Islet of Langerhans (tissue), 1 donor: ENCODE measurements around the gene ME1.
A peak's percentile ranks its signal among the peaks of the same experiment; 100 is the strongest.
"Not testable (repeated sequence)": the region's sequence is repeated elsewhere in the genome, so short reads cannot be mapped to it uniquely, and the experiment has no call there.

Experiments used
- FAIRE-seq: peaks from one replicate; lab custom pipeline; 2011; peaks lifted over from hg19 to GRCh38; lab: Jason Lieb, UNC

Gene ME1

GRCh38 chr6:83431545-83432155 is 799 bp upstream of the ME1 start:
- FAIRE-seq, result no peak

- FAIRE-seq, result no peak
Observed at GRCh38 chr6:83429857-83430610, 817 bp downstream of the ME1 start.

GRCh38 chr6:83429269-83429668 is 1.6 kb downstream of the ME1 start:
- no peak for FAIRE-seq

GRCh38 chr6:83424392-83425018 is 6.3 kb downstream of the ME1 start:
- FAIRE-seq, result no peak

GRCh38 chr6:83417880-83418663 is 12.8 kb downstream of the ME1 start:
- peak; percentile 98 for FAIRE-seq

- no peak for FAIRE-seq
Observed at GRCh38 chr6:83413068-83413467, 17.8 kb downstream of the ME1 start.

- no peak for FAIRE-seq
Observed at GRCh38 chr6:83411731-83412130, 19.1 kb downstream of the ME1 start.

- FAIRE-seq, result no peak
Observed at GRCh38 chr6:83403191-83403590, 27.7 kb downstream of the ME1 start.

GRCh38 chr6:83389606-83390005 is 41.2 kb downstream of the ME1 start:
- no peak for FAIRE-seq

GRCh38 chr6:83385473-83385872 is 45.4 kb downstream of the ME1 start:
- FAIRE-seq, result no peak

GRCh38 chr6:83384751-83385150 is 46.1 kb downstream of the ME1 start:
- FAIRE-seq, result no peak

GRCh38 chr6:83381949-83382348 is 48.9 kb downstream of the ME1 start:
- FAIRE-seq, result no peak

- FAIRE-seq, result no peak
Observed at GRCh38 chr6:83378621-83379388, 52.0 kb downstream of the ME1 start.

- FAIRE-seq, result no peak
Observed at GRCh38 chr6:83371423-83371822, 59.4 kb downstream of the ME1 start.

GRCh38 chr6:83370567-83370966 is 60.3 kb downstream of the ME1 start:
- FAIRE-seq, result no peak

GRCh38 chr6:83369692-83370091 is 61.2 kb downstream of the ME1 start:
- no peak for FAIRE-seq

- no peak for FAIRE-seq
Observed at GRCh38 chr6:83368577-83368976, 62.3 kb downstream of the ME1 start.

GRCh38 chr6:83367104-83367503 is 63.7 kb downstream of the ME1 start:
- no peak for FAIRE-seq

- FAIRE-seq, result no peak
Observed at GRCh38 chr6:83365931-83366330, 64.9 kb downstream of the ME1 start.

- not testable (repeated sequence) for FAIRE-seq
Observed at GRCh38 chr6:83362349-83362748, 68.5 kb downstream of the ME1 start.

- FAIRE-seq, result no peak
Observed at GRCh38 chr6:83359638-83360037, 71.2 kb downstream of the ME1 start.

- no peak for FAIRE-seq
Observed at GRCh38 chr6:83354747-83355146, 76.1 kb downstream of the ME1 start.
